ENCODE measurements around the gene CCDC13.
"Not testable (repeated sequence)": the region's sequence is repeated elsewhere in the genome, so short reads cannot be mapped to it uniquely, and the experiment has no call there.

Gene CCDC13

GRCh38 chr3:42814246-42814645, 41.2 kb upstream of the CCDC13 start:
- TF ChIP-seq, protein P1, sequence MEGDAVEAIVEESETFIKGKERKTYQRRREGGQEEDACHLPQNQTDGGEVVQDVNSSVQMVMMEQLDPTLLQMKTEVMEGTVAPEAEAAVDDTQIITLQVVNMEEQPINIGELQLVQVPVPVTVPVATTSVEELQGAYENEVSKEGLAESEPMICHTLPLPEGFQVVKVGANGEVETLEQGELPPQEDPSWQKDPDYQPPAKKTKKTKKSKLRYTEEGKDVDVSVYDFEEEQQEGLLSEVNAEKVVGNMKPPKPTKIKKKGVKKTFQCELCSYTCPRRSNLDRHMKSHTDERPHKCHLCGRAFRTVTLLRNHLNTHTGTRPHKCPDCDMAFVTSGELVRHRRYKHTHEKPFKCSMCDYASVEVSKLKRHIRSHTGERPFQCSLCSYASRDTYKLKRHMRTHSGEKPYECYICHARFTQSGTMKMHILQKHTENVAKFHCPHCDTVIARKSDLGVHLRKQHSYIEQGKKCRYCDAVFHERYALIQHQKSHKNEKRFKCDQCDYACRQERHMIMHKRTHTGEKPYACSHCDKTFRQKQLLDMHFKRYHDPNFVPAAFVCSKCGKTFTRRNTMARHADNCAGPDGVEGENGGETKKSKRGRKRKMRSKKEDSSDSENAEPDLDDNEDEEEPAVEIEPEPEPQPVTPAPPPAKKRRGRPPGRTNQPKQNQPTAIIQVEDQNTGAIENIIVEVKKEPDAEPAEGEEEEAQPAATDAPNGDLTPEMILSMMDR (IDR thresholded peaks at IDR 0.05; ENCODE audit: low read depth, low read length): no peak
- no peak for DNase-seq (ENCODE audit: low read depth in 2 of 2)
- H3K4me3 ChIP-seq (replicated peaks in 1 of 2; ENCODE audit: low read depth in 2 of 2, low read length in 2 of 2): no peak overlapping the region

DNA sequence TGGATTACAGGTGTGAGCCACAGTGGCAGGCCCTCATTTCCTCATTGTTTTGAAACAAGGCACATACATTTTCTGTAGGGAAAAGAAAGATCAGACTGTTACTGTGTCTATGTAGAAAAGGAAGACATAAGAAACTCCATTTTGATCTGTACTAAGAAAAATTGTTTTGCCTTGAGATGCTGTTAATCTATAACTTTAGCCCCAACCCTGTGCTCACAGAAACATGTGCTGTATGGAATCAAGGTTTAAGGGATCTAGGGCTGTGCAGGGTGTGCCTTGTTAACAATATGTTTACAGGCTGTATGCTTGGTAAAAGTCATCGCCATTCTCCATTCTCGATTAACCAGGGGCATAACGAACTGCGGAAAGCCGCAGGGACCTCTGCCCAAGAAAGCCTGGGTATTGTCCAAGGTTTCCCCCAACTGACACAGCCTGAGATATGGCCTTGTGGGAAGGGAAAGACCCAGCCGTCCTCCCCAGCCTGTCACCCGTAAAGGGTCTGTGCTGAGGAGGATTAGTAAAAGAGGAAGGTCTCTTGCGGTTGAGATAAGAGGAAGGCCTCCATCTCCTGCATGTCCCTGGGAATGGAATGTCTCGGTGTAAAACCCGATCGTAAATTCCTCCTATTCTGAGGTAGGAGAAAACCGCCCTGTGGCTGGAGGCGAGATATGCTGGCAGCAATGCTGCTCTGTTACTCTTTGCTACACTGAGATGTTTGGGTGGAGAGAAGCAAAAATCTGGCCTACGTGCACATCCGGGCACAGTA, 38.2 kb upstream of the CCDC13 start:
- not testable (repeated sequence) for H3K4me3 ChIP-seq (replicated peaks in 1 of 2; ENCODE audit: low read depth in 2 of 2, low read length in 2 of 2)
- DNase-seq (ENCODE audit: low read depth in 2 of 2): peak in 1 of 2 donors; percentile 12

GRCh38 chr3:42810706-42811105, 37.7 kb upstream of the CCDC13 start:
- DNase-seq (ENCODE audit: low read depth in 2 of 2); H3K4me3 ChIP-seq (replicated peaks in 1 of 2; ENCODE audit: low read depth in 2 of 2, low read length in 2 of 2): not testable (repeated sequence)

DNA sequence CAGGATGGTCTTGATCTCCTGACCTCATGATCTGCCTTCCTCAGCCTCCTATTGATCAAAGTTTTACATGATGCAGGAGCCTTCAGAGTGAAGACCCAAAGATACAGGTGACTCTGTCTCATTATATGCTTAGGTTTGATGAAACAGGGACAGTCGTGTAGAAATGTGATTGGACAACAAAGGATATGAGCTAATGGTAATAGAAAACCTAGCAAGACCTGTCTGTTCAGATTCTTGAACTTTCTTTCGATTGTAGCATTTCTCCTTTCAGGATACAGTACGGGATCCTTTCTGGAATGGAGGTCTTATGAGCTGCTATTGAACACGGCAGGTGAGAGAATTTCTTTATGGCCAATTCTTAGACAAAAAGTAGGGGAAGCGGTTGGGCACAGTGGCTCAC, 36.1 kb upstream of the CCDC13 start, which contains the start of gene ACKR2:
ACKR2 (plus strand) TSS at position 244 of the 400 bp plus-strand sequence. CDS start 55,058 bp downstream, outside the sequence.
- no peak within 1 kb of the TSS for H3K4me3 ChIP-seq (replicated peaks in 1 of 2; ENCODE audit: low read depth in 2 of 2, low read length in 2 of 2)
- DNase-seq (ENCODE audit: low read depth in 2 of 2): no peak
- TF ChIP-seq, protein P1 (IDR thresholded peaks at IDR 0.05; ENCODE audit: low read depth, low read length): no peak

GRCh38 chr3:42807929-42808328, 34.9 kb upstream of the CCDC13 start:
- H3K4me3 ChIP-seq (replicated peaks in 1 of 2; ENCODE audit: low read depth in 2 of 2, low read length in 2 of 2): no peak overlapping the region
- DNase-seq (ENCODE audit: low read depth in 2 of 2): no peak
- TF ChIP-seq, protein P1 (IDR thresholded peaks at IDR 0.05; ENCODE audit: low read depth, low read length): no peak

GRCh38 chr3:42805141-42805821, 32.2 kb upstream of the CCDC13 start:
- TF ChIP-seq, protein P1 (IDR thresholded peaks at IDR 0.05; ENCODE audit: low read depth, low read length): no peak
- peak in 1 of 2 donors; percentile 15 for DNase-seq (ENCODE audit: low read depth in 2 of 2)
- peak overlapping the region in 1 of 2 donors; percentile 84 for H3K4me3 ChIP-seq (replicated peaks in 1 of 2; ENCODE audit: low read depth in 2 of 2, low read length in 2 of 2)

DNA sequence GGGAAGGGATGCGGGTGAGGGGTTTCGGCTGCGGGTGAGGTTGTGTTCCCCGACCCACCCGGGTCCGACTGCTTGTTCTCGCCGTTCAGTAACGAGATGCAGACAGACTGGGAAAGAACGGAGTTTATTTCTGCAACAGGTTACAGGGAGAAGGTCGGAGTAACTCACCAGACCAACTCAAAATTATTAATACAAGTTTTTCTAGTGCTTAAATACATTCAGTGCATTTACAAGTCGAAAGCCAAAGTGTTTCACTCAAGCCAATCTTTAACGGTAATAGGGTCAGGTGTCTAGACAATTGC, 31.7 kb upstream of the CCDC13 start:
- TF ChIP-seq, protein P1 (IDR thresholded peaks at IDR 0.05; ENCODE audit: low read depth, low read length): no peak
- H3K4me3 ChIP-seq (replicated peaks in 1 of 2; ENCODE audit: low read depth in 2 of 2, low read length in 2 of 2): peak overlapping the region; percentile 84 to 85
- DNase-seq (ENCODE audit: low read depth in 2 of 2): peak; percentile 8 to 9
